Neuronal stem cell (in vitro differentiated cells): Measurements from ENCODE around the gene SART1.

Experiments used
- DNase-seq: peaks from one replicate; pipeline ENCODE4 v3.0.0-alpha.2; 2013; ENCODE audit warnings: low spot score
- H2AFZ ChIP-seq: one replicate; pipeline ENCODE4 v1.6.1; 2013; ENCODE audit warnings: mild to moderate bottlenecking, low read length, inconsistent platforms
- H2AK5ac ChIP-seq: 2 replicates; pipeline ENCODE4 v1.6.1; 2013; ENCODE audit warnings: low read depth, mild to moderate bottlenecking, inconsistent platforms, low read length, moderate library complexity, mixed read lengths
- H2BK120ac ChIP-seq: 2 replicates; pipeline ENCODE4 v1.6.1; 2013; ENCODE audit warnings: low read depth, mild to moderate bottlenecking, inconsistent platforms, low read length, moderate library complexity, mixed read lengths
- H2BK12ac ChIP-seq: one replicate; pipeline ENCODE4 v1.6.1; 2013; ENCODE audit warnings: low read length, inconsistent platforms
- H2BK15ac ChIP-seq: 2 replicates; pipeline ENCODE4 v1.6.1; 2013; ENCODE audit warnings: mild to moderate bottlenecking, low read length, inconsistent platforms, mixed read lengths
- H2BK5ac ChIP-seq: one replicate; pipeline ENCODE4 v1.6.1; 2013; ENCODE audit warnings: inconsistent platforms, mild to moderate bottlenecking, low read length, moderate library complexity
- H3K14ac ChIP-seq: one replicate; pipeline ENCODE4 v1.6.1; 2013; ENCODE audit warnings: low read length, inconsistent platforms
- H3K18ac ChIP-seq: 2 replicates; pipeline ENCODE4 v1.6.1; 2013; ENCODE audit warnings: low read length, inconsistent platforms
- H3K23ac ChIP-seq: 2 replicates; pipeline ENCODE4 v1.6.1; 2013; ENCODE audit warnings: low read depth, mild to moderate bottlenecking, mixed read lengths, low read length, inconsistent platforms; ENCODE audit not compliant: poor library complexity
- H3K27ac ChIP-seq: replicated peaks from 3 replicates; pipeline ENCODE4 v1.5.1; 2013; ENCODE audit warnings: low read length, inconsistent platforms
- H3K27me3 ChIP-seq, 3 experiments: 2 replicates each; pipeline ENCODE4 v1.6.1; 2013; ENCODE audit warnings: low read length in 3 of 3, mild to moderate bottlenecking in 2 of 3, inconsistent platforms in 1 of 3, low read depth in 1 of 3, mixed read lengths in 1 of 3, moderate library complexity in 1 of 3; ENCODE audit not compliant: control insufficient read depth in 3 of 3, insufficient read depth in 3 of 3
- H3K36me3 ChIP-seq, 2 donors: replicated peaks in 1 of 2; 2 replicates each; pipeline ENCODE4 v1.6.1; 2013; ENCODE audit warnings: low read length in 2 of 2; ENCODE audit not compliant: control insufficient read depth in 2 of 2, insufficient read depth in 2 of 2
- H3K4ac ChIP-seq: 2 replicates; pipeline ENCODE4 v1.6.1; 2013; ENCODE audit warnings: inconsistent platforms, mild to moderate bottlenecking, low read length, moderate library complexity
- H3K4me1 ChIP-seq, 2 donors: 1 replicate in 1 of 2; 2 replicates in 1 of 2; pipeline ENCODE4 v1.6.1; 2013; ENCODE audit warnings: low read length in 2 of 2, low read depth in 1 of 2; ENCODE audit not compliant: control insufficient read depth in 2 of 2, insufficient read depth in 1 of 2
- H3K4me2 ChIP-seq: one replicate; pipeline ENCODE4 v1.6.1; 2013; ENCODE audit warnings: mild to moderate bottlenecking, low read length, inconsistent platforms; ENCODE audit not compliant: insufficient read depth, poor library complexity, severe bottlenecking
- H3K4me3 ChIP-seq, 2 donors: 2 replicates each; pipeline ENCODE4 v1.5.1; 2013; ENCODE audit warnings: low read length in 2 of 2, mild to moderate bottlenecking in 2 of 2, inconsistent platforms in 1 of 2, moderate library complexity in 1 of 2
- H3K79me1 ChIP-seq: one replicate; pipeline ENCODE4 v1.6.1; 2013; ENCODE audit warnings: low read depth, mild to moderate bottlenecking, inconsistent platforms, low read length, moderate library complexity
- H3K9ac ChIP-seq: one replicate; pipeline ENCODE4 v1.6.1; 2013; ENCODE audit warnings: mild to moderate bottlenecking, low read depth, low read length, inconsistent platforms; ENCODE audit not compliant: poor library complexity
- H3K9me3 ChIP-seq, 2 donors: replicated peaks in 1 of 2; 2 replicates each; pipeline versions ENCODE3 to v1.6.1; 2013; ENCODE audit warnings: low read length in 2 of 2, mild to moderate bottlenecking in 2 of 2, inconsistent platforms in 1 of 2, low read depth in 1 of 2, mixed read lengths in 1 of 2, moderate library complexity in 1 of 2; ENCODE audit not compliant: control insufficient read depth in 2 of 2, insufficient read depth in 1 of 2
- H4K8ac ChIP-seq: one replicate; pipeline ENCODE4 v1.6.1; 2013; ENCODE audit warnings: low read depth, mild to moderate bottlenecking, inconsistent platforms, low read length, moderate library complexity
- H4K91ac ChIP-seq: one replicate; pipeline ENCODE4 v1.6.1; 2013; ENCODE audit warnings: low read length, low read depth, mild to moderate bottlenecking, inconsistent platforms; ENCODE audit not compliant: poor library complexity
- whole genome bisulfite sequencing, 2 donors: extraction: QIAGEN DNeasy Blood & Tissue Kit; methylation state at CpG; one replicate each; pipeline ENCODE4 v1.1.7; 2013; ENCODE audit warnings: missing lambda C conversion rate in 2 of 2, mixed read lengths in 1 of 2; ENCODE audit not compliant: insufficient read length in 2 of 2, insufficient replicate concordance in 1 of 2; ENCODE audit errors: extremely low coverage in 2 of 2; 5-methylcytosine and 5-hydroxymethylcytosine counted together

Gene SART1

DNA sequence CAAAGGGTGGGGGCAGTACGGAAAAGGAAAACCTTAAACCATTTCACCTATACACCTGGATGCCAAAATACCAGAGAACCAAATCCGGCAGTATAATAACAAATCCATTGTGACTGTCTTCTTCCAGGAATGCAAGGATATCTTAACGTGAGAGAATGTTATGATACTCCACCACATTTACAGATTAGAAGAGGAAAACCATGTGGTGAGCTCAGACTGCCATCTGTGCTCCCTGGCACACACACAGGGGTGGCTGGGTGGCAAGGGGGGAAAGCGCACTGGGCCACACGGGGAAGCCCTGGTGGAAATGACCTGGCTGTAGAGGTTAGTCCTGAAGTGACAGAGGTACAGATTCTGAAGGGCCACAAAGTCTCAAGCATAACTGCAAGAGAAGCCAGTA lies 30.5 kb downstream of the SART1 start:
- Histone ChIP-seq H3K4me2 (no peak overlapping the region), H3K9me3 (no peaks in the 10 kb centered on the region), H3K4me1 (no peaks in the 10 kb centered on the region), H2AFZ (no peak overlapping the region), H3K9ac (no peak overlapping the region), H3K4ac (no peak overlapping the region), H2BK120ac (no peak overlapping the region), H3K79me1 (no peaks in the 10 kb centered on the region), H2BK5ac (no peak overlapping the region), H4K8ac (no peak overlapping the region), H3K4me3 (no peak overlapping the region), H2BK15ac (no peak overlapping the region), H3K36me3 (peaks cover 1 to 14% of the 10 kb centered on the region in 2 donors), H3K27me3 (no peaks in the 10 kb centered on the region), H4K91ac (no peak overlapping the region), H3K14ac (no peak overlapping the region), H3K27ac (no peak overlapping the region), H2BK12ac (no peak overlapping the region), H3K18ac (no peak overlapping the region), H3K23ac (no peak overlapping the region), H2AK5ac (no peak overlapping the region)
- DNase-seq, result no peak
- no CpG with 5 or more reads among the region's 5 CpGs for WGBS, 2 donors

DNA sequence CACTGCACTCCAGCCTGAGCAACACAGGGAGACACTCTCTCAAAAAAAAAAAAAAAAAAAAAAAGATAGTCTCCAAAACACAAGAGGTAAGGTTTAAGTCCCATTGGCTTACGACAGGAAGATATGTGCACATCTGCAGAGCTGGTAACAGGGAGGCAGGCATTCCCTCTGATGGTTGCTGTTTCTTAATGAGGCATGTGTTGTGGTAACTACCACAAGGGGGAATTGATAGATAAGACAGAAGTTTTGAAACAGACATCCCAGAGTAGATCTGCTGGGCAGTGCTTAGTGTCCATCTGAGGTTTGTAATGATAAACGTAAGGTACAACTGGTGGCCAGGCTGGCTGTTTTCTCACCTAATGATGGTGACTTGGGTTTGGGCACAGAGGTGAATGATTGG lies 35.8 kb downstream of the SART1 start:
- Histone ChIP-seq H3K4me2 (no peak overlapping the region), H4K91ac (no peak overlapping the region), H3K23ac (no peak overlapping the region), H2AK5ac (no peak overlapping the region), H3K4ac (no peak overlapping the region), H2BK15ac (no peak overlapping the region), H3K27ac (no peak overlapping the region), H2BK5ac (no peak overlapping the region), H3K4me1 (no peaks in the 10 kb centered on the region), H3K36me3 (peaks cover 26 to 38% of the 10 kb centered on the region in 2 donors), H4K8ac (no peak overlapping the region), H3K9me3 (peaks cover 0 to 2% of the 10 kb centered on the region in 2 donors), H3K79me1 (peaks cover 3% of the 10 kb centered on the region), H2AFZ (no peak overlapping the region), H3K9ac (no peak overlapping the region), H2BK12ac (no peak overlapping the region), H2BK120ac (no peak overlapping the region), H3K14ac (no peak overlapping the region), H3K4me3 (no peak overlapping the region), H3K27me3 (no peaks in the 10 kb centered on the region), H3K18ac (no peak overlapping the region)
- no CpG with 5 or more reads among the region's 2 CpGs for WGBS, 2 donors
- no peak for DNase-seq

DNA sequence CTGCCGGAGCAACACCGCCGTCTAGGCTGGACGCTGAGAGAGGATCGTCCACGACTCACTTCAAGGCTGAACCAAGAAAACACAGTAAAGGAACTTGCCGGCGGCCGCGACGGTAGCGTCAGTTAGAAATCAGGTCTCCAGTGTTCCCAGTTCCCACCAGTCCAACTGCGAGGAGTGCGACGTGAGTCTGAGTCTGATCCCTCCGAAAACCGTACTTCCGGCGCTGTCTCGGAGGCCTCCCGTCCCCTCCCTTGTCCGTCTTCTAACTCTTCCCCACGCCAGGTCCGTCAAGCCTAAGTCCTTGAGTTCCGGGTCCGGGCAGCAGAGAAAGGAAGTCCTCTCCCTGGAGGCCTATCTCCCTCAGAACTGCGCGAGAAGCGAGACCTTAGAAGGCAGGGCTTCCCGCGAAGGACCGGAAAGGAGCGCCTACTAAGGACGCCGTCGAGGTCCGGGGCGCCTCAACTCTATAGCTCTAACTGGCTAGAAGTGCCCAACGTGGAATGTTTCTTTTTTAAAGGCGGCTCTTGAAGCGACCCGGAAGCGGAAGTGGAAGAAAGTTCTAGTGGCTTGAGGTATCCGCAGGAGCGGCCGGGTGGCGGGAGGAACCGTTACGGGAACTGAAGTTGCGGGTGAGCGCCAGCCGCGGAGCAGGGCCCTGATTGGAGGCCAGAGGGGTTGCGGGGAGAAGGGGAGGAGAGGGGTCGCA lies 40.6 kb downstream of the SART1 start, which contains the start of the genes BANF1 and EIF1AD:
TSS of gene BANF1 (plus strand) at position 562 of the 706 bp plus-strand sequence. CDS start 748 bp downstream, outside the sequence.
TSS of gene EIF1AD (minus strand) at position 216 of the 706 bp plus-strand sequence. CDS start 1,768 bp downstream, outside the sequence.
- Histone ChIP-seq H3K14ac (no peak within 1 kb of the TSS), H3K79me1 (peaks cover 9% of the 10 kb centered on the region), H3K9ac (peak within 1 kb of the TSS; percentile 97), H4K91ac (no peak within 1 kb of the TSS), H3K4me2 (peak within 1 kb of the TSS; percentile 82), H3K27me3 (no peaks in the 10 kb centered on the region), H2BK15ac (peak within 1 kb of the TSS; percentile 49), H2AK5ac (peak within 1 kb of the TSS; percentile 36), H3K4me3 (peak within 1 kb of the TSS; percentile 76 to 100), H2BK120ac (no peak within 1 kb of the TSS), H3K9me3 (peaks cover 0 to 2% of the 10 kb centered on the region in 2 donors), H3K4me1 (peaks cover 6 to 9% of the 10 kb centered on the region in 2 donors), H3K4ac (no peak within 1 kb of the TSS), H3K36me3 (peaks cover 45 to 63% of the 10 kb centered on the region in 2 donors), H4K8ac (no peak within 1 kb of the TSS), H2BK12ac (no peak within 1 kb of the TSS), H3K27ac (peak within 1 kb of the TSS; percentile 94), H3K18ac (peak within 1 kb of the TSS; percentile 95), H3K23ac (peak within 1 kb of the TSS; percentile 8), H2BK5ac (peak within 1 kb of the TSS; percentile 88), H2AFZ (peak within 1 kb of the TSS; percentile 86)
- no CpG with 5 or more reads among the region's 55 CpGs for WGBS, 2 donors
- peak; percentile 98 for DNase-seq

DNA sequence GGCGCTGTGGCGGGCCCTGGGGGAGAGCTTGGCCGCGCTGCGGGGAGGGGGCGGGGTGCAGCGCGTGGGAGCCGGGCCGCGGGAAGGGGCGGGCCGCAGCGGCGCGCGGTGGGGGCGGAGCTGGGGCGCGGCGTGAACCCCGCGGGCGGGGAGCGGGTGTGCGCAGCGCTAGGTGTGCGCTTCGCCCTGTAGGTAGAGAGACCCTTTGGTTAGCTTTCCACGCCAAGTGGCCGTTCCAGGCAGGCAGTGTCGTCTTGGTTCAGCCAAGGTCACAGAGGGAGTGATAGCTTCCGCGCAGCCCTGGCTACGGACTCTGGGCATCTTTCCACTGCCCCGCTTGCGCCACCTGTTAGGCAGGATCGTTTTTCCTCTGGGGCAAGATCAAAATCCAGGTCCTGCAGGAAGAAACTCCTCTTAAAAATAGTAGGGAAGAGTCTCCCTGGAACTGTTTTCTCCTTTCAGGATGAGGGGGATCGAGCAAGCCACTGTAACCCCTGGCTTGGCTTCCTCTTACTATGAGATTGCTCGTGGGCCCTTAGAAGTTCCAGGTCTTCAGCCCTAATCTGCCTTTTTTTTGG lies 41.2 kb downstream of the SART1 start:
- Histone ChIP-seq H3K79me1 (peaks cover 9% of the 10 kb centered on the region), H4K8ac (no peak overlapping the region), H4K91ac (no peak overlapping the region), H2BK120ac (no peak overlapping the region), H2BK15ac (no peak overlapping the region), H3K14ac (no peak overlapping the region), H3K27ac (peak overlapping the region; percentile 94), H3K4me3 (peak overlapping the region; percentile 76 to 100), H3K27me3 (no peaks in the 10 kb centered on the region), H3K23ac (peak overlapping the region; percentile 8), H3K4me1 (peaks cover 6 to 10% of the 10 kb centered on the region in 2 donors), H3K36me3 (peaks cover 39 to 56% of the 10 kb centered on the region in 2 donors), H2BK12ac (no peak overlapping the region), H3K9ac (peak overlapping the region; percentile 97), H3K9me3 (peaks cover 0 to 2% of the 10 kb centered on the region in 2 donors), H2AK5ac (peak overlapping the region; percentile 36), H3K18ac (peak overlapping the region; percentile 95), H3K4ac (no peak overlapping the region), H3K4me2 (peak overlapping the region; percentile 82), H2AFZ (peak overlapping the region; percentile 86), H2BK5ac (peak overlapping the region; percentile 88)
- no peak for DNase-seq
- no CpG with 5 or more reads among the region's 40 CpGs for WGBS, 2 donors
